NCI-H524 treated with DMSO at 0.1 percent for 48 hours (cell line): Measurements from ENCODE around the gene SLC4A8.
A peak's percentile ranks its signal among the peaks of the same experiment; 100 is the strongest.
"Not testable (repeated sequence)": the region's sequence is repeated elsewhere in the genome, so short reads cannot be mapped to it uniquely, and the experiment has no call there.

Experiments used
- DNase-seq: peaks from one replicate; lab custom pipeline; 2025; lab: John Stamatoyannopoulos, UW

SLC4A8 gene

GRCh38 chr12:51480978-51481377 lies 56.3 kb downstream of the SLC4A8 start:
- no peak for DNase-seq

DNA sequence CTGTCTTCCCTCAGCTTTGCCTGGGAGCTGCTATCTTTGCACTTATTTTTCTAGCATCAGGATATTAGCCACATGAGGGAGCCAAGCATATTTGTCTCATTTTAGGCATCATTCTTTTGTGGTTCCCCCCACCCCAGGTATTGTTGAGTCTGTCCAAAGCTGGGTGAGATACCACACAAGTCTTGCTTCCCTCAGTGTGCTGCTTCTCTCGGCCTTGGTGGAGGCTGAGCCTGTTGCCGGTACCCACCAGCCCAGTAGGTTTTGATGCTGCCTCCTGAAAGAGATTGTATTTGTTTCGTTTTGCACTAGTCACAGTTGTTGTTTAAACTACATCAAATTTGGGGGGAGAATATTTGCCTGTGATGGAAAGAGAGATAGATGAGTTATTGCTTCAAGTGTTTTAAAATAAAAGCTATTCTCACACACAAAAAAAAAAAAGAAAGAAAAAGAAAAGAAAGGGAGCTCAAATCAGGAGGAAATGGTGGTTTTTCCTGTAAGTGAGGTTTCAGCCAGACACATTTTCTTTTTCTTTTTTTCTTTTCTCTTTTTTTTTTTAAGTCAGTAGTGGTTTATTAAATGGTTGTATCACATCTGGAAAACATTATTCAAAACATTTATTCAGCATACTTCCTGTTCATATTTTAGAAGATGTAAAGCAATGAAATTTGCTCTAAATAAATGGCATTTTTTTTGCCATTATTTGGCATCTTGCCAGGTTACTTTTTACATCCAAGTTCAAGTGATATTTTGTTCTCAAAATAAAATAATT lies 58.5 kb downstream of the SLC4A8 start:
- no peak for DNase-seq

DNA sequence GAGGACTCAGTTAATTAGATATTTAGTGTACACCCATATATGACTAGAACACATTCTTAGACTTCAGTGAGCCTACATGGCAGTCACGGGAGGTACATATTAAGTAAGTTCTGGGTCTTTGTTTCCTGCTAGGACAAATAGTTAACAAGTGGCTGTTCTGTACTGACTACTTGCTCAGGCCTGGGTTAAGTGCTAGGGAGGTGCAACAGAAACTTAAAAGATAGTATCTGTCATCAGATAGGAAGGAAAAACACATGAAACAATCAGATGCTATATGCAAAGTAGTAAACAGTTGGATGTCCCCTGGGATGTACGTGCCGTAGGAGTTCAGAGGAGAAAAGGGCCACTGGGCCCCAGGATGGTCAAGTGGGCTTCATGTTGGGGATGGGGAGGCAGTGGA lies 59.5 kb downstream of the SLC4A8 start:
- DNase-seq = no peak

- no peak for DNase-seq
Measured at GRCh38 chr12:51488281-51488680, 63.6 kb downstream of the SLC4A8 start.

GRCh38 chr12:51493281-51493680 lies 68.7 kb downstream of the SLC4A8 start:
- no peak for DNase-seq

DNA sequence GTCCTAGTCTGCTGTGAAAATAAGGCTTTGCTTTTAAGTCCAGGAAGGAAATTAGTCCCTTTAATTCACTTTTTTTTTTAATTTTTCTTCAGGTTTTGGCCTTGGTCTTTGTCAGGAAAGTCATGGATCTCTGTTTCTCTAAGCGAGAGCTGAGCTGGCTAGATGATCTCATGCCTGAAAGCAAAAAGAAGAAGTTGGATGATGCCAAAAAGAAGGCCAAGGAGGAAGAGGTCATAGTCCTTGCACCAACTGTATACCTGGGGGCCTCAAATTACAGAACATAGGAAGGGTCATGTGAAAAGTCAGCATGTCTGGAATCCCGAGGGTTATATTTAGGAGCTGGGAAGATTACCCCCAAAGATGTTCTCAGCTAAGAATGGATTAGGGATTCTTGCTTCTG lies 72.3 kb downstream of the SLC4A8 start:
- DNase-seq = no peak

GRCh38 chr12:51504851-51505250 lies 80.2 kb downstream of the SLC4A8 start:
- DNase-seq = no peak

DNA sequence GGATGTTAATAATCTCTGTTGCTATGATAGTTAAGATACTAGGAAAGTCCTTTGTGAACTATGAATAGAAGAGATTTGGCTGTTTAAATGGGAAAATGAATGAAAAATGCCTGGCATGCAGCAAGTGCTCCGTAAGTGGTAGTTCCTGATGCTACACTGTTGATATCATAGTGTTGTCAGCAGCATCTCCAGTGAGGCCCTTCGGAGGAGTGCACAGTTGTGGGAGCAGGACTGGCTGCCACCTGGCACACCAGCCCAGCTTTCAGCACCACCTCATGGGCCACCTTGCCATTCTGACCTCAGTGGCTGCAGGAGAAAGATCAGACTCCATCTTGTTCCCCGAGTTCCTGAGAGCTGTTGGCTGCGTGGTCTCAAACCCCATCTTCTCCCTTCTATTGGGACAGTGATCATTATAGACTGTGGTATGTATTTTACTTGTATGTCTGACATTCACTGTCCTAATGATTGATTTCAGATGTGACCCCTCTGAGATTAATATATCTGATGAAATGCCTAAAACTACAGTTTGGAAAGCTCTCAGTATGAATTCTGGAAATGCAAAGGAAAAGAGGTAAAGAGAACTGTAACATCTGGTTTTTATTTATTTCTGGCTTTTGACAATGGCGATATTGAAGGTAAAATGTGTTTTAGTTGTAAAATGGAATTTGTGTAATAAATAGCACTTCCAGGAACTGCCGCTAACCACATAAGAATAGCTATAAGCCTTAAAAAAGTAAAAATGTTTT lies 80.9 kb downstream of the SLC4A8 start:
- DNase-seq = no peak

DNA sequence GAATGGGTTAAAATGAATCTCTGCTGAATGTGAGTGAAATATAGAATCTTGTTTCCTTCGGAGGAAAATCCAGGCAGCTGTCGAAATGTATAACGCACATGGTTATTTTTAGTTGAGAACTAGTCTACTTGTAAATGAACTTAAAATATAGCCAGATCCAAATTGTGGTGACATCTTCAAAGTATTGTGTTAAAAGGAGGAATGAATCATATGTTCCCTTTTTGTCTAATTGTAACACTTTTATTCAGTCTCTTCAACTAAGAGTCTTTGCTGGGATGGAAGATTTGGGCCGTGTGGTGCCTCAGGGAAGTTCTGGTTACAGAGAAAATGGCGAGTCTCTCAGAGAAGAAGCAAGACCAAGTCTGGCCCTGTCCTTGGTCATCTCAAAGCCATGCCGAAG lies 82.5 kb downstream of the SLC4A8 start:
- DNase-seq = no peak

DNA sequence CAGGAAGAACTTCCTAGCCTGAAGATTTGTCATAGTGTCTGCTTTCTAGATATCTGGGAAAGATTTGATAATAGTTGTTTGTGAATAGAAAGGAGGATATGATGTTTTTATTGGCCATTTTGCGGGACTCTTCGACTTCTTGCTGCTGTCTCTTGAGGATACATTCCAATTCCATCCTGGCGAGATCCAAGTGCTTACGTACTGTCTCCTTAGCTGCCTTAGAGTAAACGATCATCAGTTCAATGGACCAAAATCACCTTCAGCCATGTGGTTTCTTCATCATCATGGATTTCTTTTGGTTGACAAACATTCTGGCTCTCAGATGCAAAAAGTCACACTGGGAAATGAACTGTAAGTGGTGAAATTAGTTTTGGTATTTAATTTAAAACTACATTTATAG lies 83.7 kb downstream of the SLC4A8 start:
- no peak for DNase-seq

GRCh38 chr12:51511546-51512260 lies 87.1 kb downstream of the SLC4A8 start:
- DNase-seq = no peak

DNA sequence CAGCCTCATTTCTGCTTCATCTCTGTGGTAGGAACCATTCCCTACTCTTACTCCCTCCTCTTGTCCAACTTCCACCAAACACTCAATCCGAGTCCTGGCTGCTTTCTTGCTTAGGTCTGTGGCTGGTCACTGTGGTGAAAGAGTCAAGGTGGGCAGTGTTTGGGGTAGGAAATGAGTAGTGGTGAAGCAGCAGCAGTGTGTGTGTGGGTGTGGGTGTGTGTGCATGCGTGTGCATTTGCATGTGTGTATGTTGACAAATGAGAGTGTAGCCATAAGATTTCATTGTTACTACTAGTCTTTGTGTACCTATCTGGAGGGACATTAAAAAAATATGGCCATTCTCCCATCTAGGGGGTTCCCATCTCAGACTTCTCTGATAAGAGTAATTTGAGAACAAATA lies 87.8 kb downstream of the SLC4A8 start:
- no peak for DNase-seq

DNA sequence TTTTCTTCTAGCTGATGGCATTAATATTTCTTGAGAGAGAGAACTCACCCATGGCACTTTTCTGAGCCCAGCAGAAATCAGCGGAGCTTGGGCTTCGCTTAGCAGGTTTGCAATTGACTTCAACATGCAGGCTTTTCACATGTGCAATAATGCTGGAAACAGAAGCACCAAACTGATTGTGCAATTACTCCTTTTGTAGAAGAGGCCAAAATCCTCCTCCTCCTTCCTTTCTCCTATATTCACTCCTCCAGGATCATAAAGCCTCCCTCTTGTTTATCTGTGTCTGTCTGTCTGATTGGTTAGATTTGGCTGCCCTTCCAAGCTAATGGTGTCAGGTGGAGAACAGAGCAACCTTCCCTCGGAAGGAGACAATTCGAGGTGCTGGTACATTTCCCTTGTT lies 90.4 kb downstream of the SLC4A8 start:
- DNase-seq = not testable (repeated sequence)

DNA sequence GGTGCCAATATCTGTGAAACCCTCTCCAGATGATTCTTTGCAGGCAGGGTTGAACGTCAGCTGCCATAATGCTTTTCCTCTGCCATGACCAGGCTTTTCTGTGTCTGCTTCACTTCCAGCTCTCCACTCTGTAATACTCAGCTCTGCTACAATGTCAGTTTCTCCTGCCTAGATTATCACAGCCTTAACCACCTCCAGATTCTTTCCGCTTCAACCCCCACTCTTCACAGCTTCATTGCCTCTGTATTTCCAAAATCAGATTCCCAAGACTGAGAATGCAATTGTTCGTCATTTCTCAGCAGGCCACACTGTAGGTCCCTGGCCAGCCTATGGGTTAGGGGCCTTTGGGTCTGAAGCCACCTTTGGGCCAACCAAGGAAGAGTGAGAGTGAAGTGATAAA lies 92.7 kb downstream of the SLC4A8 start:
- no peak for DNase-seq

- DNase-seq = no peak
Measured at GRCh38 chr12:51517800-51518199, 93.2 kb downstream of the SLC4A8 start.

GRCh38 chr12:51519755-51520154 lies 95.1 kb downstream of the SLC4A8 start:
- DNase-seq = no peak

- DNase-seq = peak; percentile 59
Measured at GRCh38 chr12:51520576-51521325, 96.1 kb downstream of the SLC4A8 start.

DNA sequence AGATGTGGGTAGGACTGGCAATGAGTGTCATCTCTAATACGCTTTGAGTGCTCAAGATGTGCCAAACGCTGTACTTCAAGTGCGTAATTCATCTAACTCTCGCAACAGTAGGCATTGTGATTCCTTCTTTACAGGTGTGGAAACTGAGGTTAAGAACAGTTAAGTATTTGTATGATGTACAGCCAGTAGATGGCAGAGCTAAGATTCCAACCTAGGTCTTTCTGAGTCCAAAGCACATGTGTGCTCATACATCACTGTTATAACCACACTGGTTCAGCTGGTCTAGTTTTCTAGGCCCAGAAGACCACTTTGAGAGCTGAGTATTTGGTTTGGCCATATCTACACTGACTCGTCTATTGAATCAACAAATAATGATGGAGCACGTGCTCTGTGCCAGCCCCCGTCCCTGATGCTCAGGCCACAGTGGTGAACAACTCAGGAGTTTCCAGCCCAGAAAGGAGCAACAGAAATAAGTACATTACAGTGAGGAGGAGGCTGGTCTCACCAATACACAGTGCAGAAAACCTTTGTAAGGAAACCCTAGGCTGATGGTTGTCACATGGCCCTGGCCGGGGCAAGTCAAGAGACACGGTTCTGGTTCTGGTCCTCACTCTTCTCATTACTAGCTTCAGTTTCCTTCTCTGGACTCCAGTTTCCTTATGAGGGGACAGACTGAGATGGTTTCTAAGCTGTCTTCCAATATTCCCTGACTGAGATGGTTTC lies 97.1 kb downstream of the SLC4A8 start:
- DNase-seq = no peak

- DNase-seq = no peak
Measured at GRCh38 chr12:51522696-51523095, 98.1 kb downstream of the SLC4A8 start.

GRCh38 chr12:51524386-51524901 lies 99.8 kb downstream of the SLC4A8 start:
- no peak for DNase-seq

DNA sequence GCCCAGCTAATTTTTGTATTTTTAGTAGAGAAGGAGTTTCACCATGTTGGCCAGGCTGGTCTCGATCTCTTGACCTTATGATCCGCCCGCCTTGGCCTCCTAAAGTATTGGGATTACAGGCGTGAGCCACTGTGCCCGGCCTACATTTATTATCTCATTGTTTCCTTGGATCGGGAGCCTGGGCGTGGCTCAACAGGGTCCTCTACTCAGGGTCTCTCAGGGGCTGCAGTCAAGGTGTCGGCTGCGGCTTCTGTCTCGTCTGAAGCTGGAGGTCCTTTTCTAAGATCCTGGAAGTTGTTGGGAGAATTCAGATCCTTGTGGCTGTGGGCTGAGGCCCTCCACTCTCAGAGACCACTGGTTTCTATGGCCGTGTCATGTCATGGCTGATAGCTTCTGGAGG lies 100.9 kb downstream of the SLC4A8 start:
- no peak for DNase-seq
